Endothelial cell of umbilical vein (primary cell): ENCODE measurements around the gene KDM7A. TPM values are rescaled to one million over a fixed set of nuclear protein-coding genes. Genes with fewer than 3 reads are reported as not detected.

Experiments
- Bru-seq: library from RNA; stranded (reverse); fragments of 400-500 nt; gene quantifications from one replicate; lab custom pipeline; 2021; lab: Mats Ljungman, UMichigan
- BruChase-seq, 2 experiments: library from RNA; stranded (reverse); fragments of 400-500 nt; gene quantifications; one replicate each; lab custom pipeline; 2021; lab: Mats Ljungman, UMichigan
- BruUV-seq: library from RNA; stranded (reverse); fragments of 400-500 nt; replicated peaks from 2 replicates; lab custom pipeline; 2021; lab: Mats Ljungman, UMichigan
- CTCF ChIA-PET: fragments of 300-600, 350-600 bp; sonication (Branson Sonifier 250); formaldehyde crosslinking; loops from one replicate; lab custom pipeline; 2021; ENCODE audit warnings: antibody characterized with exemption, inconsistent platforms; lab: Charles Lee
- POLR2A ChIA-PET: fragments of 300-600, 350-600 bp; sonication (Branson Sonifier 250); formaldehyde crosslinking; loops from one replicate; lab custom pipeline; 2021; ENCODE audit warnings: antibody characterized with exemption, inconsistent platforms; lab: Charles Lee
- DNase-seq: peaks from one replicate; pipeline ENCODE4 v3.0.0-alpha.2; 2011; ENCODE audit warnings: low read depth, low spot score
- FAIRE-seq: peaks from 2 replicates; lab custom pipeline; 2011; peaks lifted over from hg19 to GRCh38; lab: Jason Lieb, UNC
- H2AFZ ChIP-seq: 2 replicates; pipeline ENCODE4 v1.6.0; 2012; ENCODE audit warnings: low read depth, low read length, control low read depth, inconsistent platforms
- H3K27ac ChIP-seq: 2 replicates; pipeline ENCODE4 v1.5.1; 2011; ENCODE audit warnings: low read depth, mild to moderate bottlenecking, control low read depth, low read length, moderate library complexity; ENCODE audit not compliant: insufficient read depth
- H3K27me3 ChIP-seq, 2 experiments: 2 replicates each; pipeline versions ENCODE4 v1.6.0 to v1.6.1; 2011; ENCODE audit warnings: low read length in 2 of 2, mixed read lengths in 1 of 2; ENCODE audit not compliant: control insufficient read depth in 2 of 2, insufficient read depth in 2 of 2
- H3K36me3 ChIP-seq, 2 experiments: 2 replicates in 1 of 2; 3 replicates in 1 of 2; pipeline ENCODE4 v1.5.1; 2011; ENCODE audit warnings: low read length in 2 of 2, mild to moderate bottlenecking in 1 of 2, moderate library complexity in 1 of 2; ENCODE audit not compliant: control insufficient read depth in 2 of 2, insufficient read depth in 2 of 2; ENCODE audit errors: extremely low read depth in 1 of 2
- H3K4me1 ChIP-seq: 3 replicates; pipeline ENCODE4 v1.5.1; 2011; ENCODE audit warnings: mild to moderate bottlenecking, low read length; ENCODE audit not compliant: control insufficient read depth, insufficient read depth; ENCODE audit errors: extremely low read depth
- H3K4me2 ChIP-seq: 2 replicates; pipeline ENCODE4 v1.6.1; 2011; ENCODE audit warnings: low read length, control low read depth, mixed read lengths; ENCODE audit not compliant: insufficient read depth
- H3K4me3 ChIP-seq, 3 experiments: fragments of 200-600 bp in 1 of 3; sonication (generic), shearing (Covaris generic) in 1 of 3; replicated peaks in 1 of 3; 2 replicates each; pipeline ENCODE4 v1.5.1; 2011 to 2016; ENCODE audit warnings: control low read depth in 3 of 3, low read length in 3 of 3, mild to moderate bottlenecking in 2 of 3, inconsistent platforms in 1 of 3, low read depth in 1 of 3, moderate library complexity in 1 of 3; ENCODE audit not compliant: insufficient read depth in 1 of 3
- H3K79me2 ChIP-seq: 2 replicates; pipeline ENCODE4 v1.6.0; 2012; ENCODE audit warnings: low read length, inconsistent platforms; ENCODE audit not compliant: control insufficient read depth, insufficient read depth
- H3K9ac ChIP-seq: replicated peaks from 2 replicates; pipeline ENCODE3; 2011; ENCODE audit warnings: low read length, control low read depth; ENCODE audit not compliant: insufficient read depth; ENCODE audit errors: extremely low read depth
- H3K9me1 ChIP-seq: replicated peaks from 3 replicates; pipeline ENCODE4 v1.6.0; 2011; ENCODE audit warnings: mild to moderate bottlenecking, low read length; ENCODE audit not compliant: control insufficient read depth, insufficient read depth; ENCODE audit errors: extremely low read depth
- H3K9me3 ChIP-seq: replicated peaks from 2 replicates; pipeline ENCODE4 v1.5.1; 2012; ENCODE audit warnings: low read length, inconsistent platforms; ENCODE audit not compliant: control insufficient read depth, insufficient read depth
- H4K20me1 ChIP-seq: replicated peaks from 2 replicates; pipeline ENCODE3; 2011; ENCODE audit warnings: mild to moderate bottlenecking, low read length; ENCODE audit not compliant: control insufficient read depth, insufficient read depth; ENCODE audit errors: extremely low read depth
- JUN ChIP-seq: IDR thresholded peaks from 2 replicates; pipeline ENCODE4 v1.6.1; 2011; ENCODE audit warnings: borderline replicate concordance, low read depth; ENCODE audit not compliant: insufficient read length, insufficient read depth
- dilution Hi-C: fragments of 300-500 bp; cut with MboI; formaldehyde crosslinking; loops from one replicate; pipeline ENCODE4 v1.15.0; 2019; ENCODE audit warnings: low sequenced_read_pairs; ENCODE audit not compliant: extremely low pct_ligation_motif_present
- intact Hi-C: fragments of 100-400 bp; cut with micrococcal nuclease; formaldehyde crosslinking; loops from one replicate; pipeline ENCODE4 v1.10.0; 2022
- long read RNA-seq: library from polyadenylated mRNA; stranded (forward); transcript quantifications from one replicate; pipeline ENCODE4 v2.0.0, GENCODE V29; 2021
- polyA minus RNA-seq, 3 experiments: library from RNA; depleted of rRNA, polyadenylated mRNA; stranded (reverse); fragments of >200 nt; gene quantifications; 1 replicate in 1 of 3; 2 replicates in 2 of 3; pipeline ENCODE4 v1.2.3, GENCODE V29; 2011
- polyA plus RNA-seq, 4 experiments: library from polyadenylated mRNA; depleted of rRNA in 3 of 4; stranded (reverse) in 3 of 4; unstranded in 1 of 4; fragments of >200 nt; gene quantifications; 2 replicates each; pipeline versions ENCODE4 v1.2.1 to v1.2.3, GENCODE V29; 2011 to 2012; ENCODE audit warnings: missing spikeins in 1 of 4
- total RNA-seq: library from RNA; stranded (reverse); gene quantifications from 2 replicates; pipeline ENCODE4 v1.2.3, GENCODE V29; 2021
- TF ChIP-seq, protein P1 (sequence below): IDR thresholded peaks from 2 replicates; pipeline ENCODE4 v1.6.1; 2011; ENCODE audit not compliant: insufficient read depth, insufficient read length

Gene KDM7A, protein sequence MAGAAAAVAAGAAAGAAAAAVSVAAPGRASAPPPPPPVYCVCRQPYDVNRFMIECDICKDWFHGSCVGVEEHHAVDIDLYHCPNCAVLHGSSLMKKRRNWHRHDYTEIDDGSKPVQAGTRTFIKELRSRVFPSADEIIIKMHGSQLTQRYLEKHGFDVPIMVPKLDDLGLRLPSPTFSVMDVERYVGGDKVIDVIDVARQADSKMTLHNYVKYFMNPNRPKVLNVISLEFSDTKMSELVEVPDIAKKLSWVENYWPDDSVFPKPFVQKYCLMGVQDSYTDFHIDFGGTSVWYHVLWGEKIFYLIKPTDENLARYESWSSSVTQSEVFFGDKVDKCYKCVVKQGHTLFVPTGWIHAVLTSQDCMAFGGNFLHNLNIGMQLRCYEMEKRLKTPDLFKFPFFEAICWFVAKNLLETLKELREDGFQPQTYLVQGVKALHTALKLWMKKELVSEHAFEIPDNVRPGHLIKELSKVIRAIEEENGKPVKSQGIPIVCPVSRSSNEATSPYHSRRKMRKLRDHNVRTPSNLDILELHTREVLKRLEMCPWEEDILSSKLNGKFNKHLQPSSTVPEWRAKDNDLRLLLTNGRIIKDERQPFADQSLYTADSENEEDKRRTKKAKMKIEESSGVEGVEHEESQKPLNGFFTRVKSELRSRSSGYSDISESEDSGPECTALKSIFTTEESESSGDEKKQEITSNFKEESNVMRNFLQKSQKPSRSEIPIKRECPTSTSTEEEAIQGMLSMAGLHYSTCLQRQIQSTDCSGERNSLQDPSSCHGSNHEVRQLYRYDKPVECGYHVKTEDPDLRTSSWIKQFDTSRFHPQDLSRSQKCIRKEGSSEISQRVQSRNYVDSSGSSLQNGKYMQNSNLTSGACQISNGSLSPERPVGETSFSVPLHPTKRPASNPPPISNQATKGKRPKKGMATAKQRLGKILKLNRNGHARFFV
- 4.9 and 7.3 TPM in 2 replicates for total RNA-seq
- 1.8 and 2.4 TPM in 2 replicates for polyA plus RNA-seq
- 1.7 and 2.2 TPM in 2 replicates for polyA plus RNA-seq (2011; cell fraction: cytosol; rRNA removed)
- polyA plus RNA-seq (2011; cell fraction: nucleus; rRNA removed), result 17.8 and 29.5 TPM in 2 replicates
- polyA plus RNA-seq (2012), result 3.5 and 3.7 TPM in 2 replicates
- 8.8 and 9.0 TPM in 2 replicates for polyA minus RNA-seq
- 1.9 TPM for polyA minus RNA-seq (2011; cell fraction: cytosol; rRNA and poly(A)+ RNA removed)
- 14.9 and 15.7 TPM in 2 replicates for polyA minus RNA-seq (2011; cell fraction: nucleus; rRNA and poly(A)+ RNA removed)
- percentile 67 among the genes with signal in this experiment for Bru-seq, nascent RNA
- percentile 56 among the genes with signal in this experiment for BruChase-seq, experiment 1, labeled RNA remaining after a 6-hour chase
- BruChase-seq, experiment 2, labeled RNA remaining after a 2-hour chase, result percentile 69 among the genes with signal in this experiment
- long read RNA-seq, full-length matches to known transcripts, result 5 of 6 reads
- long read RNA-seq, partial matches to known transcripts, result 1 of 6 reads
- long read RNA-seq, other reads (novel, unspliced or antisense), result 0 of 6 reads

DNA sequence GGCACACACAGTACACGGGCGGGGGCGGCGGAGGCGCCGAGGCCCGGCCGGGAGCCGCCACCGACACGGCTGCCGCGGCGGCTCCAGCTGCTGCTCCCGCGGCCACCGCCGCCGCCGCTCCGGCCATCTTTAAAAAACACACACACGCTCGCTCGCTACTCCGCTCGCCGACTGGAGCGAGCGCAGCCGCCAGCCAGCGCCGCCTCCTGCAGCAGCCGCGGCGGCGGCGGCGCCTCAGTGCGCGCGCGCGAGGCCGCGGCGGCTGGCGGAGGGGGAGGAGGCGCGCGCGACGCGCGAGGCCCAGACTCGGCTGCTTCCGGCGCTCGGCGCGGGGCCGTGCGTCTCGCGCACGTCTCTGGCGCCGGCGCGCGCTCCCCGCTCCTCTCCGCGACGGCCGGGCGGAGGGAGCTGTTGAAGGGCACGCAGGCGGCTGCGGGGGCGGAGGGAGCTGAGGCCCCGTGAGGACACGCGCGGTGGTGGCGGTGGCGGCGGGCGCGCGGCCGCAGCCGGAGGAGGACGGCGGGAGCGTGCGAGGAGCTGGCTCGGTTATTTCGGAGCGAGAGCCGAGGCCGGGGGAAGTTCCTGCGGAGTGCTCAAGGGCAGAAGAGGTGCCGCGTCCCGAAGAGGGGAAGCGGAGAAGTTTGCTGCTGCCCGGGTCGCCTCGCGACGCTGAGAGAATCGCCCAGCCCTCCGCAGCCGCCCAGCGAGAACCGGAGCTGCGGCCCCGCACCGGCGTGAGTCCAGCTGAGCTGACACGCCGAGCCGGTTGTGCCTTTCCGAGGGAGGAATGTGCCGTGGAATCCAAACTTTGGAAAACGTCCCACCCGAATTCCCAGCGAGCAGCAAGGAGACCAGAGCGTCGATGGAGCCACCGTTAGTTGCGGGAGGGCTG, at the start of gene KDM7A:
KDM7A (minus strand) TSS at position 173 of the 892 bp plus-strand sequence; CDS start at position 127, 46 bp downstream.
- BruUV-seq, result no TSS peak
- H3K9me3 ChIP-seq, result no peaks in the 10 kb centered on the region
- H4K20me1 ChIP-seq, result no peaks in the 10 kb centered on the region
- H2AFZ ChIP-seq, result peak within 1 kb of the TSS; percentile 97
- H3K4me2 ChIP-seq, result peak within 1 kb of the TSS; percentile 90
- H3K4me3 ChIP-seq, result peak within 1 kb of the TSS; percentile 74 to 95 (median 94)
- intact Hi-C loops, result loop anchor here (1.0 to 5.0 kb wide), 2 partner anchors 54 to 530 kb away; no protein-coding TSS in a partner anchor
- TF ChIP-seq, protein P1, sequence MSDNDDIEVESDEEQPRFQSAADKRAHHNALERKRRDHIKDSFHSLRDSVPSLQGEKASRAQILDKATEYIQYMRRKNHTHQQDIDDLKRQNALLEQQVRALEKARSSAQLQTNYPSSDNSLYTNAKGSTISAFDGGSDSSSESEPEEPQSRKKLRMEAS, result peak; percentile 11
- no peak for TF ChIP-seq JUN
- H3K27me3 ChIP-seq, result peaks cover 6 to 10% of the 10 kb centered on the region in 2 experiments
- CTCF ChIA-PET, result interaction anchor here (0.8 to 1.7 kb wide), 5 partner anchors 14 to 166 kb away, joined by 3 to 7 read pairs (median 3); no protein-coding TSS in a partner anchor
- dilution Hi-C loops, result no loop called here
- H3K27ac ChIP-seq, result peak within 1 kb of the TSS; percentile 79
- POLR2A ChIA-PET, result no interaction called here
- H3K79me2 ChIP-seq, result peaks cover 4% of the 10 kb centered on the region
- no peaks in the 10 kb centered on the region for H3K9me1 ChIP-seq
- peak; percentile 63 for FAIRE-seq
- H3K9ac ChIP-seq, result peak within 1 kb of the TSS; percentile 79
- H3K4me1 ChIP-seq, result peaks cover 8% of the 10 kb centered on the region
- DNase-seq, result peak; percentile 90
- no peaks in the 10 kb centered on the region for H3K36me3 ChIP-seq
